Effector CD4-positive, alpha-beta T cell (primary cell): ENCODE measurements around the gene PFAS.

Source experiments
- DNase-seq: peaks from one replicate; pipeline ENCODE4 v3.0.0-alpha.2; 2020

PFAS gene

DNA sequence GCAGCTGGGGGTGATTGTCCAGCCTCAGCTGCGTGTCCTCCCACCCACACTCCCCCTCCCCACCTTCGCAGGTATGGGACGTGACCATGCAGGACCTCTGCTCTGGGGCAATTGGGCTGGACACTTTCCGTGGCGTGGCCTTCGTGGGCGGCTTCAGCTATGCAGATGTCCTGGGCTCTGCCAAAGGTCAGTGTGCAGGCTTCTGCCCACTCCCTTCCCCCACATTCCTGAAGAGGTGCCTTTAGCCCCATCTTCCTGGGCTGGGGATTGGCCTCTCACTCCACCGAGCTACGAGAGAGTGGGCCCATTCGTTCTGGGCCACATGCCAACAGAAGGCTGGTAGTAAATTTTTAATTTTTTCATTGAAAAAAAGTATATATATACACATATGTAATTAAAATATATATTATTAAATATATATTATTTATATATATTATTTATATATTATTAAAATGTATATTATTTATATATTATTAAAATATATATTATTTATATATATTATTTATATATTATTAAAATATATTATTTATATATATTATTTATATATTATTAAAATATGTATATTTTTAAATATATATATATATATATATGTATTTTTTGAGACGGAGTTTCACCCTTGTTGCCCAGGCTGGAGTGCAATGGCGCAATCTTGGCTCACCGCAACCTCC is 18.5 kb downstream of the PFAS start:
- no peak for DNase-seq

DNA sequence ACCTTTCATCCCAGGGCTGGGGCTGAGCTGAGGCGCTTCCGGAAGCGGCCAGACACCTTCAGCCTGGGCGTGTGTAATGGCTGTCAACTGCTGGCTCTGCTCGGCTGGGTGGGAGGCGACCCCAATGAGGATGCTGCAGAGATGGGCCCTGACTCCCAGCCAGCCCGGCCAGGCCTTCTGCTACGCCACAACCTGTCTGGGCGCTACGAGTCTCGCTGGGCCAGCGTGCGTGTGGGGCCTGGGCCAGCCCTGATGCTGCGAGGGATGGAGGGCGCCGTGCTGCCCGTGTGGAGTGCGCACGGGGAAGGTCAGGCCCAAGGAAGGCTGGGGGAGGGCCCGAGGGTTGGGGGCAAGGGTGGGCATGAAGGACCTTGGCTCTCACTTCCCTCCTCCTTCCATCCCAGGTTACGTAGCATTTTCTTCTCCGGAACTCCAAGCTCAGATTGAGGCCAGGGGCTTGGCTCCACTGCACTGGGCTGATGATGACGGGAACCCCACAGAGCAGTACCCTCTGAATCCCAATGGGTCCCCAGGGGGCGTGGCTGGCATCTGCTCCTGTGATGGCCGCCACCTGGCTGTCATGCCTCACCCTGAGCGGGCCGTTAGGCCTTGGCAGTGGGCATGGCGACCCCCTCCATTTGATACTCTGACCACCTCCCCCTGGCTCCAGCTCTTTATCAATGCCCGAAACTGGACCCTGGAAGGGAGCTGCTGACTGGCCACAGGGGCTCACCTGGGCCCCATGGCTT is 19.6 kb downstream of the PFAS start:
- no peak for DNase-seq

GRCh38 chr17:8272421-8272820 is 23.3 kb downstream of the PFAS start:
- no peak for DNase-seq

DNA sequence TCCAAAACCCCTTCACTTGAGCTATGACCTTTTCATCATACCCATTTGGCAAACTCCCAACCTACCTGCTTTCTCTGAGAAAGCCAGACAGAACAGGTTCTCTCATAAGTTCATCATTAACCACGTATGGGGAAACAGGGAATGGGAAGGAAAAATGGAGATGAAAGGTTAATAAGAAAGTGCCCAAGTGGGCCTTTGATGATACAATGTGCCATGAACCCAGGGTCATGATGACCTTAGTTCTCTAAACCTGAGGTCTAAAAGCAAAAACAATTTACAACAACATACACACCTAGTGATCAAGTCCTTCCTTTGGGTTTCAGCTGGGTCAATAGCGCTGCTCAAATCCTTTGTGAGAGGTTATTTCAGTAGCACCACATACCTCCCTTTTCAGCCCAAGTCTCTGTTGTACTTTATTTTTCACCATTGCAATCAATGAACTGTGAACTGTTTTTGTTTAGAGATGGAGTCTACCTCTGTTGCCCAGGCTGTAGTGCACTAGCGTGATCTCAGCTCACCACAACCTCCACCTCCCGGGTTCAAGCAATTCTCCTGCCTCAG is 24.9 kb downstream of the PFAS start:
- no peak for DNase-seq

- no peak for DNase-seq
Measured at GRCh38 chr17:8274816-8275215, 25.7 kb downstream of the PFAS start.

DNA sequence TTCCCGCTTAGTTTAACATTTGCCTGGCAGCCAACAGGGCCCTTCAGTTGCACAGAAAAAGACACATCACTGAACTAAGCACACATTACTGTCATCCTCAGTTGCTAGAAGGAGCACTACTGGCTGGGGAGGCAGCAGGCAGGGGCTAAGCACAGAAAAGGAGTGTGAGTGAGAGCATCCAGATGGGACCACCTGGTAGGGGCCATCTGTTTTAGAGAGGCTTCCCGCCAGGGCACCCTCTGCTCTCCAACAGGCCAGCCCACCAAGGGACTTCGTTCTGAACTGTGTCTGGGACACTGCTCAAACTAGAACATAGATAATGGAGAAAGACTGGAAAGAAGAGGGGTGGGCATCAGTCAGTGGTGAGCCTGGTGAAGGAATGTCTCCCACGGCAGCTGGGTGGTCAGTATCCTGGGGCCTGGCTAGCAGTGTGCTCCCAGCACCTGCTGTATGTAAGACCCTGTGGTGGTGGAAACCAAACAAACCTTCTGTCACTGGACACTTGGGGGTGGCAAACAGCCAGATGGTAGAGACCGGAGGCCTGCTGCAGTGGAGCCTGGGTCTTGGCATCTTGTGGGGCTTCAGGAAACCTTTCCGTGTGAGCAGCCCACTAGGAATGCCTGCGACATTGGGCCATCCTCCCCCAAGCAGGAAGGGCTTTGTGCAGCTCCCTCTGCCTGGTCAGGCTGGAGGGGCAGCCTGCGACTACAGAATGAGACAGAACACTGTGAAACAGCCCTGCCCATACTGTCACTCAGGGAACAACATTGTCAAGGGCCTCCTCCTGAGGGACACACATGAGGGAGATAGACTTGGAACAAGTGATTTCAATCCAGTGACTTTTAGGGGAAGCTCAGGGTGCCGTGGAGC is 26.6 kb downstream of the PFAS start:
- DNase-seq = no peak

GRCh38 chr17:8277317-8277716 is 28.2 kb downstream of the PFAS start:
- DNase-seq = no peak

DNA sequence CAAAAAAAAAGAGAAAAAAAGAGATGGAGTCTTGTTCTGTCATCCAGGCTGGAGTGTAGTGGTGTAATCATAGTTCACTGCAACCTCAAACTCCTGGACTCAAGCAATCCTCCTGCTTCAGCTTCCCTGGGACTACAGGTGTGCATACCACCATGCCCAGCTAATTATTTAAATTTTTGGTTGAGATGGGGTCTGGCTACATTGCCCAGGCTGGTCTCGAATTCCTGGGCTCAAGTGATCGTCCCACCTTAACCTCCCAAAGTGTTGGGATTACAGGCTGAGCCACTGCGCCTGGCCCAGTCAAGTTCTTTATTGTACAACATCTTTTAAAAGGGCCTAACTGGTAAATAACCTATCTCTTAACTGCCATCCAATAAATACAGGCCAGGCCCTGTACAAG is 33.3 kb downstream of the PFAS start:
- no peak for DNase-seq

- no peak for DNase-seq
Measured at GRCh38 chr17:8283356-8283755, 34.3 kb downstream of the PFAS start.

DNA sequence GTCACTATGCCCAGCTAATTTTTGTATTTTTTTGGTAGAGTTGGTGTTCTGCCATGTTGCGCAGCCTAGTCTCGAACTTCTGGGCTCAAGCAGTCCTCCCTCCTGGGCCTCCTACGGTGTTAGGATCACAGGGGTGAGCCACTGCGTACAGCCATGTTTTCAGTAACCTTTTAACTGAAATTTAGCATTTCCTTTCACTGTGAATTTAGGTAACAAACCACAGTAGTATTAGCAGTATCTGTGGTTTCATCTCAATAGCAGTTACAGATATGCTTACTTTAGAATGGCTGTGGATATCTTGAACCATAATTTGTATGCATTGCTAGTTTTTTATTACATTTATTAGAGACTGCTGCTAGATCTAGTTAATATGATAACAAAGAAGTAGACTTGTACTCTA is 35.0 kb downstream of the PFAS start:
- DNase-seq = no peak

DNA sequence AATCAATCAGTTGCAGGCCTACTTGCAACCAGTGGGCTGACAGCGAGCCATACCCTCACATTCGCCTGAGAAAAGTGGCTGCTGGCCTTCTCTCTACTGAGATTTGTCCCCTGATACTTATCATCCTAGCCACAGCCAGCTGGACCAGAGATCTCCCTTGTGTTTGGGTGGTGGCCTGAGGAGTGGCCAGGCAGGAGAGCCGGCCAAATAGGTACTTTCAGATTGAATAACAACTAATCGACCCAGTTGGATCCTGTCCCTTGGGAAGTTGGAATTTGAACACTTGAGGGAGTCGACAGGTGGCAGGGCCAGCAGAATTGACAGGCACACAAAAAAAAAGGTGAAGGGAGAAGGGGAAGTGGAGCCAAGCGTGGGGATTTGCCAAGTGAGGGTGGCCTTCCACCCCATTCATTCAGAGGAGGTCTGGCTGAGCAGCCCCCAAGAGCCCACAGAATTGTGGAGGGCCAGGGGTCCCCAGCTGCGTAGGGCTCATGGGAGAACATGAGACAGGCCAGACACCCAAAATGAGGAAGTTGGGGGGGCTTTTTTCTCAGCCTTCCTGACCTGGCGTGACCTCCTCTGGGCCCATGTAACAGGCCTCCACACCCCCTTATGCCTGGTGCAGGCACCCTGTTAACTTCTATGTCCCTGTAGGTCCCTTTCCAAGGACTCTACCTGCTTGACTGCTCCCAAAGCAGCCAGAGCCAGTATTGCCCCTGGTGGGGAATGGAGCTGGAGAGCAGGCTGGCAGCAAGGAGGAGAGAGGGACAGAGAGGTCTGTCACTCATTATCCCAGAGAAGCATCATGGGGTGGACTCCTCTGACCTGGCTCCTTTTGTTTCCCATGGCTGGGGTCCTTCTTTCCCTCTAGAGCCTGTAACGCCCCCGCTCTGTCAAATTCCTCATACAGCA is 36.4 kb downstream of the PFAS start:
- DNase-seq = no peak

GRCh38 chr17:8287651-8288335 is 38.7 kb downstream of the PFAS start:
- no peak for DNase-seq

GRCh38 chr17:8288336-8289102 is 39.4 kb downstream of the PFAS start, which contains the start of gene RANGRF:
Gene RANGRF (plus strand): TSS chr17:8288670. CDS start chr17:8288789, 119 bp downstream.
- DNase-seq = peak; percentile 76

- no peak for DNase-seq
Measured at GRCh38 chr17:8289103-8289397, 40.0 kb downstream of the PFAS start.

- no peak for DNase-seq
Measured at GRCh38 chr17:8290043-8290442, 41.0 kb downstream of the PFAS start.

DNA sequence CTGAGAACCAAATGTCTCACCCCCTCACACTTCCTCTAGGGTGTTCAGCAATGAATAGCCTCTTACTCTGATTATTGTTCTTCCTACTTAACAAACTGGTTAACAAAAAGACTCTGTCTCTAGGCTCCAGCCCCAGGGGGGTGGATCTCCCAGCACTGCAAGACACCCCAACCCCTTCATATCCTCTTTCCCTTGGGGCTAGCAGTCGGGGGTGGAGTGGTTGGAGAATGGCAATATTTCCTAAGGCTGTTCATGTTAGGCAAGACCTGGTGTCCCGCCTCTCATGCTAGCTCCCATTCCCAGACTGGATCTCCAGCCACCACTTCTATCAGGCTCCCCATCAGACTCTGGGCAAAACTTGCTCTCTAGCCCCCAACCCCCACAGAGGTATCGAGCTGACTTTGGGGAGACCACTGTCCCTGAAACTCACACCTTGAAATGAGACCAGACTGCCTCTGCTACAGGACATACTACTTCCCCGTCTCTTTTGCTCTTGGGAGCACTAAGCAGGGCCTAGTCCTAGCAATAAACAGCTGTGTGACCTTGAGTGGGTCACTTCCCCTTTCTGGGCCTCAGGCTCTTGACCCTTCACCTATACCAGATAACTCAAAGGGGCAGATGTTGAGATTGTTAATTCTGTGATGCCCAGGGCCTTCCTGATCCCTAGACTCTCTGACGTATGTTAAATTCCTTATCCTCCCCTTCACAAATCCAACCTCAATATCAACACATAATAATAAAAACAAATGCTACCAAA is 43.7 kb downstream of the PFAS start:
- DNase-seq = no peak

- DNase-seq = no peak
Measured at GRCh38 chr17:8294361-8294760, 45.3 kb downstream of the PFAS start.

- DNase-seq = no peak
Measured at GRCh38 chr17:8294814-8295316, 45.8 kb downstream of the PFAS start.

DNA sequence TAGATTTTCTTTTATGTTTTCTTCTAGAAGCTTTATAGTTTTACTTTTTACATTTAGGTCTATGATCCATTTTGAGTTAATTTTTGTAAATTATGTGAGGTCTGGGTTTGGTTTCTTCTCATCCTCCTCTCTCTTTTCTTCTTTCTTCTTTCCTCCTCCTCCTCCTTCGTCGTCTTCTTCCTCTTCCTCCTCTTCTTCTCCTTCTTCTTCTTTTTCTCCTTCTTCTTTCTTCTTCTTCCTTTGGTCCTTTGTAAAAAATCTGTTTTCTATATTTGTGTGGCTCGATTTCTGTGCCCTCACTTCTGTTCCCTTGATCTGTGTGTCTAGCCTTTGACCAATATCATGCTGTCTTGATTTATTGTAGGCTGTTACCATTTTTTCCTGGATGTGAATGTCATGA is 51.1 kb downstream of the PFAS start:
- DNase-seq = no peak
